ENCODE results near the gene MRPS31.
"Not testable (repeated sequence)": the region's sequence is repeated elsewhere in the genome, so short reads cannot be mapped to it uniquely, and the experiment has no call there.

The MRPS31 gene

DNA sequence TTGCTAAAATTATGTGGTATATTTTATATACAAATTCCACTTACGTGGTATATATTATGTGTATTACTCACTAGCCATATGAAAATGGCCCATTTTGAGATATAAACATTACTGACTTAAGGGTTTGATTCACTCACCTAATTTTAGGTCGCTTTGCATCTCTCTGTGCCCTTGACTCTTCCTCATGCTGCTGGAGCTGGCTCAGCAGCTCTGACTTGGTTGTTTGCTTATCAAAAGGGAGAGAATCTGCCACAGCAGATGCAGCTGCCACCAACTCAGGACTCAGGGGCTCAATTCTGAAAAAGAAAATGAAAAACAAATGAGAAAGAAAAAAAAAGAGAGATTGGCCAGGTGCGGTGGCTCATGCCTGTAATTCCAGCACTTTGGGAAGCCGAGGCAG lies 12.2 kb downstream of the MRPS31 start:
- DNase-seq (ENCODE audit: low spot score) = no peak

DNA sequence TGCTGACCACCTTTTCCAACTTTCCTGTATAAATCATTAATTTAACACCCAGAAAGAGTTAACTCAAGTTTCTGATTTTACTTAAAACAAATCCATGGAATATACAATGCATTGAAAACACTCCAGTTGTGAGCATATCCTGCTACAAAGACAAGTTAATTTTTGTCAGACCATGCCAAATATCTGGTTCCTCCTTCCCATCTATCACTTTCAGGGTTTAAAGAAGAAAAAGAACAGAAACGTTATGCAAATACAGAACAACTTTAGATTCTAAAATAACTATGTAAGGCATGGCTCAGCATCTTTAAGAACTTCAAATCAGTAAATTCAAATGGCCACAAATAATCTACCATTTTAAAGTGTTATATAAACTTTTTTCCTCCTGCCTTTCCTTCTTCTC lies 14.9 kb downstream of the MRPS31 start:
- DNase-seq (ENCODE audit: low spot score) = no peak

DNA sequence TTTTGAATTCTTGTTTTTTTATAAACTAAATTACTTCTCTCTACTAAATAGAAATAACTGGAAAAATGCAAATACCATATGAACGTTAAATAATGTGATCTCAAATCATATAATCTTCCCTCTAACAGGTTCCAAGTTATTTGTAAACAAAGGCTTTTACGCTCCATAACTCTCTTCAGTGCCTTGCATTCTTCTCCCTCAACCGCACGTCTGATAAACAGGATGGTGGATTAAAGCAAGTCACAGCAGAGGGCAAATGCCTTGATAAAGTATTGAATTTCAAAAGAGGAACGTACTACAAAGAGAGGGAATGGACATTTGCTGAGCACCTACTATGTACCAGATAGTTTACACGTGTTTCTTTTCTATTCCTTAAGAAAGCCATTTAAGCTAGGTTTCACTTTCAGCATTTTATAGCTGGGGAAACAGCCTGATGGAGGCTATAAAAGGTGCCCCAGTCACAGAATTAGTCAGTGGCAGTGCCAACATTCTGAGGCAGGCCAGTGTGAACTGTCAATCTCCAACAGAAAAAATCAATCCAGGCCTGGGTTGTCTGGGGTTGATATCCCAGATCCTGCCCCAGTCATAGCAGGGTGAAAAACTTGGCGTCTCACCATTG lies 15.8 kb downstream of the MRPS31 start:
- no peak for DNase-seq (ENCODE audit: low spot score)

DNA sequence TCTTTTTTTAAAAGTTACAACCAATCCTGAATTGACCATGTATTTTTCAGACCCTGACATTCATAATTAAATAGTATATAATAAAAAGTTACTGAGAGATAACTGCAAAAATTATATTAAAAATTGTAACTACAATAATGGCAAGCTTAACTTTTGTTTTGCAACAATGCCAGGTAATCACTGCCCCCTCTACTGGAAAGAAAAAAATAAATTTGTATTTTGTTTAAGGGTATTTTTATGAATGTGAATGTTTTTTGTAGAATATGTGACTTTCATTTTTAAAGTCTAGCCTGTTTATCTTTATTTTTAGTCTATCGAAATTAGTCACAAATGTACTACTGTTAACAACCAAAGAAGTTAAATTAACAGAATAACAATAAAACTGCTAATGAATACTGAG lies 21.7 kb downstream of the MRPS31 start:
- DNase-seq (ENCODE audit: low spot score) = no peak

DNA sequence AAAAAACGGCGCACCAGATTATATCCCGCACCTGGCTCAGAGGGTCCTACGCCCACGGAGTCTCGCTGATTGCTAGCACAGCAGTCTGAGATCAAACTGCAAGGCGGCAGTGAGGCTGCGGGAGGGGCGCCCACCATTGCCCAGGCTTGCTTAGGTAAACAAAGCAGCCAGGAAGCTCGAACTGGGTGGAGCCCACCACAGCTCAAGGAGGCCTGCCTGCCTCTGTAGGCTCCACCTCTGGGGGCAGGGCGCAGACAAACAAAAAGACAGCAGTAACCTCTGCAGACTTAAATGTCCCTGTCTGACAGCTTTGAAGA lies 35.8 kb downstream of the MRPS31 start:
- DNase-seq (ENCODE audit: low spot score) = not testable (repeated sequence)

DNA sequence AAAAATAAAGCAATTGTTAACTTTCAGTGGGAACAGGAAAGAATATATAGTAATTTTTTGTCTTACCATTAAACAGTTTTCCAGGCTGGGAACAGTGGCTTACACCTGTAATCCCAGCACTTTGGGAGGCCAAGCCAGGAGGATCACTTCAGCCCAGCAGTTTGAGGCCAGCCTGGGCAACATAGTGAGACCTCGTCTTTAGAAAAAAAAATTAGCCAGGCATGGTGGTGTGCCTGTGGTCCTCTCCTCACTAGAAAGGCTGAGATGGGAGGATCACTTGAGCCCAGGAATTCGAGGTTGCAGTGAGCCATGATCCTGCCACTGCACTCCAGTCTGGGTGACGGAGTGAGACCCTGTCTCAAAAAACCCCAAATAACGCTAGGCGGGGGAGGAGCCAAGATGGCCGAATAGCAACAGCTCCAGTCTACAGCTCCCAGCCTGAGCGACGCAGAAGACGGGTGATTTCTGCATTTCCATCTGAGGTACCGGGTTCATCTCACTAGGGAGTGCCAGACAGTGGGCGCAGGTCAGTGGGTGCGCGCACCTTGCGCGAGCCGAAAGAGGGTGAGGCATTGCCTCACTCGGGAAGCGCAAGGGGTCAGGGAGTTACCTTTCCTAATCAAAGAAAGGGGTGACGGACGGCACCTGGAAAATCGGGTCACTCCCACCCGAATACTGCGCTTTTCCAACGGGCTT lies 36.3 kb downstream of the MRPS31 start:
- not testable (repeated sequence) for DNase-seq (ENCODE audit: low spot score)

DNA sequence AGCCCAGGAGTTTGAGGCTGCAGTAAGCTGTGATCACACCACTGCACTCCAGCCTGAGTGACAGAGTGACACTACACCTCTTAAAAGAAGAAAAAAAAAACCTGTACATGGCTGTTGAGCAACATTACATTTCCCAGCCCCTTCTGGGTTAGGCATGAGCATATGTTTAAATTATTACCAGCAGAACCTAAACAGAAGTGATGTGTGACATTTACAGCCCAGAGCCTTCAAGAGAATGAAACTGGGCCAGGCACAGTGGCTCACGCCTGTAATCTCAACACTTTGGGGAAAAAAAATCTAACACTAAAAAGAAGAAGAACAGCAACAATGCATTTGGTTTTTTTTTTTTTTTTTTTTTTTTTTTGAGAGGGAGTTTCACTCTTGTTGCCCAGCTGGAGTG lies 38.3 kb downstream of the MRPS31 start:
- DNase-seq (ENCODE audit: low spot score) = no peak

DNA sequence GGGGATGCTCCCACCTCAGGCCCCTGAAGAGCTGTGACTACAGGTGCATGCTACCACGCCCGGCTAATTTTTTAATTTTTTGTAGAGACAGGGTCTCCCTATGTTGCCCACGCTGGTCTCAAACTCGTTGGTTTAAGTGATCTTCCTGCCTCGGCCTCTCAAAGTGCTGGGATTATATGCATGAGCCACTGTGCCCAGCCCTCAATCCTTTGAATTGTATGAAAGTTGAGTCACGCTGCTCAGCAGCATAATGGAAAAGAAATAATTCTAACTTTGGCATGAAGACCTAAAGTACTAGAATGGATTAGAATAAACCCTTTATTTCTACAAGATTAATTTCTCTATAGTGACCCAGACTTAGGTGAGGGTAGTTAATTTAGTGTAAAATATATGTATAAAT lies 42.4 kb downstream of the MRPS31 start:
- no peak for DNase-seq (ENCODE audit: low spot score)

DNA sequence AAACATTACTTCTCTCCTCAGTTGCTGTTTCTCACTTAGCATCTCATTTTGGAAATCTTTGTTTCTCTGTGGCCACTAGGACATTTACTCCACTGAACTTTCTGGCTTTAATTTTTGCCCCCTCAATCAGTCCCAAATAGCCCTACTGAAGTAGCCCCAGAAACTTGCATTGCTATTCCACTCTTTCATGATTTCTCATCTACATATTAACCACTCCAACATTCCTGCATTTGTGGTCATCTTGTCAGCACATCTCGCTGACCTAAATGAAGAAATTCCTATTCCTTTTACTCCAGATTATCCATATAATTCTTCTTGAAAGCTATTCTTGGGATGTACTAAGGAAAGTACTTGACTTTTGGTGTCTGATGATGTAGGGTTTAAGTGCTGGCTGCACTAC lies 56.6 kb downstream of the MRPS31 start:
- DNase-seq (ENCODE audit: low spot score) = not testable (repeated sequence)

DNA sequence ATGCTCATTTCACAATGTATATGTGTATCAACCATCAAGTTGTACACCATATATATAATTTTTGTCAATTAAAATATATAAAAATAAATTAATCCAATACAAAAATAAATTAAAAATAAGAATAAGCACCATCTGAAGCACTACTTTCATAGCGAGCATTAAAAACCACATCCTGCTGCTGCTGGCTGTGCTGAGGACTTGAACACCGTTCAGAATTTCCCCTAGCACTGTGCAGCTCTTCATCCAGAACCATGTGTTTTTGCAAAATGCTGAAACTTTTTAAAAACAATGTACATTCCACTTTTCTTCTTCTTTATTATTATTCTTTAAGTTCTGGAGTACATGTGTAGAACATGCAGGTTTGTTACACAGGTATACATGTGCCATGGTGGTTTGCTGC lies 64.6 kb downstream of the MRPS31 start:
- no peak for DNase-seq (ENCODE audit: low spot score)

DNA sequence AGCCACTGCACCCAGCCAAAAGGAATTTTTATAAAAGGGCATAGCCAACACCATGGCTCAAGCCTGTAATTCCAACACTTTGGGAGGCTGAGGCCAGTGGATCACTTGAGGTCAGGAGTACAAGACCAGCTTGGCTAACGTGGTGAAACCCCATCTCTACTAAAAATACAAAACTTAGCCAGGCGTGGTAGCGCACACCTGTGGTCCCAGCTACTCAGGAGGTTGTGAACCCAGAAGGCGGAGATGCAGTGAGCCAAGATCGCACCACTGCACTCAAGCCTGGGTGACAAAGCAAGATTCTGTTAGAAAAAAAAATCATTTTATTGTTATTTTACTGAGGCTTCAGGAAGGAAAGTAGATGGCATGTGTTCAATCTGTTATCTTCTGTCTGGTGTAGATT lies 73.3 kb downstream of the MRPS31 start:
- no peak for DNase-seq (ENCODE audit: low spot score)

DNA sequence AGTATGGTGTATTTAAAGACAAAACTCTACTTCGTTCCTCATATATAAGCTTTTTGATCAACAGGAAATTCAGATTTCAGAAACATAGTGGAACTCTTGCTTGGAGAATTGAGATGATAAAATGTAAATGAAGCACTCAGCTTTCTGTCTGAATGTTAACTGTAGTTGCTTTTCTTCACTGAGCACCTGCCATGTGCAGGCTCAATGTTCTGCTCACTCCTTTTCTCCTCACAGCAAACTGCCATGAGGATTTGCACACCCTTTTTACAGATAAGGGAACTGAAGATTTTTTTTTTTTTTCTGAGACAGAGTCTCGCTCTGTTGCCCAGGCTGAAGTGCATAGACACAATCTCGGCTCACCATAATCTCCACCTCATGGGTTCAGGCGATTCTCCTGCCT lies 76.6 kb downstream of the MRPS31 start:
- DNase-seq (ENCODE audit: low spot score) = no peak

DNA sequence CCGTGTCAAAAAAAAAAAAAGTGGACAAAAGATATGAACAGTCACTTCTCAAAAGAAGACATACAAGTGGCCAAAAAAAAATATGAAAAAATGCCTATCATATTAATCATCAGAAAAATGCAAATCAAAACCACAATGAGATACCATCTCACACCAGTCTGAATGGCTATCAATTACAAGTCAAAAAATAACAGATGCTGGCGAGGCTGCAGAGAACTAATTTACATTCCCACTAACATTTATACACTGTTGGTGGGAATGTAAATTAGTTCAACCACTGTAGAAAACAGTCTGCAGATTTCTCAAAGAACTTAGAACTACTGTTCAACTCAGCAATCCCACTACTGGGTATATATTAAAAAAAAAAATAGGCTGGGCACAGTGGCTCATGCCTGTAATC lies 78.0 kb downstream of the MRPS31 start:
- DNase-seq (ENCODE audit: low spot score) = no peak

DNA sequence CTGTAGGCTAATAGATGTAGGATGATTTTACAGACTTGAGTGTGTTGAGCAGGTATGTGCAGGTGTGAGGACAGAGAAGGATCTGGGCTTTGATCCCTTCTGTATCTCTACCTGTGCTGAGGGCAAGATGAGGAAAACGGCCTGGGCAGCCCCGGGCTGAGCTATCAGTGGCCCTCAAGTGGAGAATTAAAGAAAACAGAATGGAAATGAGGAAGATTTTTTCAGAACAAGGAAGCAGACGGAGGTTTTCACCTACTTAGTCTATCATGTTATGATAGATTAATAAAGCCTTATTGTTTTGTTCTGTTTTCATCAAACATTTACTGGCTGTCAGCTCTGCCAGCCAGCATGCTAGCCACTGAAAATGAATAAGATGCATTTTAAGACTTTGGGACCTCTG lies 82.2 kb downstream of the MRPS31 start:
- DNase-seq (ENCODE audit: low spot score) = no peak

DNA sequence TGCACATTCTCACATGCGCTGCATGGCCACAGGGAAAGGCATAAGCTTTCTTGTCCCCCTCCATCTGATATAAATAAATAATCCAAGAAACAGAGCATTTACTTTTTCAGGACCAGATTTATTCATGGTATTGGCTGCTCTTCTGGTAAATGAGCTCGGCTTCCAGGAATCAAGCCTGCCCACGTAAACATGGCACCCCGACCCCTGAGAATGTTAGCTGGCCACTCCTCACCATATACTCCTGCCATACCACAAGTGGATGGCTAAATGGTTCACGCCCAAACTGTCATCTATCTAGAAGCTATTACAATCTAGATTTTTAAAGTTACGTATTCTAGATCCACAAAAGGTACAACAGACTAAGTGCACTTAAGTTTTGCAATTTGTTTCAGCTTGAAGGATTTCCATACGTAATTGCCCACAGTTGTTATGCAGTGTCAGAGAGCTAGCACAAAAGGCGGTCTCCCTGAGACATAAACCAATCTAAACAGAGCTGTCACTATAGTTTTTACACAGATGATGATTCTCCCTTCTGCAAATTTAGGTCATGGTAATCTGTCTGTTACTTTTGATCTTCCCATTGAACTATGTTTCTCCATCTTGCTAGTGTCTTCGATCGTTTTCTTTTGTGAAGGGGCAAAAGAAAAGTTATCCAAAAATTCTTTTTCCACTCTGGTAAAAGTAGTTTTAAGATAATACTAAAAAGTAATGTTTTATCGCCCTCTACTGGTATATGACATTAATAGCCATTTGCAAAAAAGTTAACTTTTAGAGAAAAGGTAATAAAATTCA lies 88.3 kb downstream of the MRPS31 start:
- no peak for DNase-seq (ENCODE audit: low spot score)

DNA sequence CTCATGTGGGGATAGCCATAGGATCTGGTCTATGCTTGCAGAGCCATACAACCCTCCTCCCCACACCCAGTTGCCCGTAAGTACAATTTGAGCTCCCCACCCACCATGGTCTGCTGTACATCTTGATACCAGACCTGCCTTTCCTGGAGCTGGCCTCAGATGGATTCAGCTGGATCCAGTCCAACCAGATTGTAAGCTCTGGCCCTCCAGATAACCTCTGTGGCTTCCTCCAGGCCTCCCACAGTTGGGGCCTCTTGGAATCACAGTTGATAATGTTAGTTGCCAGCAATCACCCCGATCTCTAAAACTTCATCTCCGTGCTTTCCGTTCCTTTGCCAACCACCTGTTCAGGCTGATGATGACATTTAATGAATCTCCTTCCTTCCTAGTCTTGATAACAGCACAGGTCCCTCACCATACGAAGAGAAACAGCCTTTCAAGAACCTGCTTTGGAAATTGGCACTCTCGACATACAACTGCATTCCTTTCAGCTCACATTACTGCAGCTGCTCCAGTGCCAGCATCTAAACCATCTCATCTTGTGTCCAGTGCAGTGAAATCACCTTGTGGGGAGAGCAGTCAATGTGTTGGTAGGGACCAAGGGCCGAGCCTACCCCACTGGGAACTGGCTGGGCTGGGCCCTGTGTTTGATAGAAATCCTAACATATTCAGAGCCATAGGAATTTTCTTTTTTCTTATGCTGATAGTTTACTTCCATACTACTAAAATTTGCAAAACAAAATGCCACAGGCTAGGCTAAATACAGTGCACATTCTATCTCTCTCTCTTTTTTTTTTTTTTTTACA lies 89.4 kb downstream of the MRPS31 start:
- DNase-seq (ENCODE audit: low spot score) = no peak

DNA sequence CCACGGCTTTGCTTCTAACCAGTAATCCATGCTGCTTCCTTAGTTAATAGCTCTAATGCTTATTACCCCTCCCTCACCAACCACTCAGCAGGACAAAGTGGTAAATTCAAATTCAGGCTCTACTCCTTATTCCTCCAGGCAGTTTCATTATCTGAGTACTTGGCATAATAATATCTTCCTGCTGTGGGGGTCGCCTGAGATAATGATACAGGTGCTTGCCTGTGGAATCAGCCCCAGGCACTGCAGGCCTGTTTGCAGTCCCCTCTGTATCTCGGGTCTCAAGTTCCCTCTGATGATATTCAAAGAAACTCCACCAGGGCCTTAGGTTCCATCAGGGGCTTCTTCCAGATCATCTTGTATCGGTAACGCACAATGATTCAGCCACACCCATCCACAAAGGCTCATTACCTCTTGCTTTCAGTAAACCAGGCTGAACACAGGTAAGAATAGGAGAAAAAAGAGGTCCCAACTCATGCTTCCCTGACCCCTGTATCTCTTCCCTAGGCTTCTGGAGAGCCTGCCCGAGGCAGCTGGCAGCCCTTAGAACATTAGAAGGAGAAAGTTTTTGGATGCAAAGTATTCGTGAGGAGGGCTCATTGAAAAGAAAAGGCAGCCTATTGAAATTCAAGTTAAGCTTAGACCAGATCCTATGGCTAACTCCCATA lies 90.2 kb downstream of the MRPS31 start:
- DNase-seq (ENCODE audit: low spot score) = no peak

DNA sequence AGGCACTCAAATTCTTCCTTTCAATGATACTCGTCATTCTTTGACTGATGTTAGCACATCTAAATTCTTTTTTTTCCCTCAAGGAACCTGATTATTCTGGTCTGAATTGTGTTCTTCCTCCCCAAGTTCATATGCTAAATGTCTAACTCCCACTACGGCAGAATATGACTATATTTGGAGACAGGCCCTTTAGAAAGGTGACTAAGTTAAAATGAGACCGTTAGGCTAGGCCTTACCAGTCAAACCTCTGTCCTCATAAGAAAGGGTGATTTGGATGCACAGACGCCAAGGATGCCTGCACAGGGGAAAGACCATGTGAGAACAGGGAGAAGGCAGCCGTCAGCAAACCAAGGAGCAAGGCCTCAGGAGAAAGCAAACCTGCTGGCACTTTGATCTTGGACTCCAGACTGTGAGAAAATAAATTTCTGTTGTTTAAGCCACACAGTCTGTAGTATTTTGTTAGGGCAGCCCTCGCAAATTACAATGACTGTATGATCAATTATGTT lies 91.5 kb downstream of the MRPS31 start:
- DNase-seq (ENCODE audit: low spot score) = no peak
